Neural cell (in vitro differentiated cells): ENCODE results near the gene CARD14.

ENCODE experiments used
- MXI1 ChIP-seq: fragments of 450-650 bp; conservative IDR thresholded peaks from 2 replicates; pipeline ENCODE4 v1.6.1; 2014; ENCODE audit warnings: antibody characterized with exemption, mild to moderate bottlenecking; ENCODE audit not compliant: poor library complexity, severe bottlenecking
- SMC3 ChIP-seq: fragments of 450-650 bp; conservative IDR thresholded peaks from 2 replicates; pipeline ENCODE4 v1.6.1; 2014; ENCODE audit warnings: antibody characterized with exemption, mild to moderate bottlenecking, moderate library complexity; ENCODE audit not compliant: poor library complexity
- TF ChIP-seq, protein P1 (sequence below): fragments of 450-650 bp; IDR thresholded peaks from 2 replicates; pipeline ENCODE4 v1.5.1; 2014; ENCODE audit warnings: antibody characterized with exemption, mild to moderate bottlenecking, moderate library complexity; ENCODE audit not compliant: poor library complexity, severe bottlenecking

DNA sequence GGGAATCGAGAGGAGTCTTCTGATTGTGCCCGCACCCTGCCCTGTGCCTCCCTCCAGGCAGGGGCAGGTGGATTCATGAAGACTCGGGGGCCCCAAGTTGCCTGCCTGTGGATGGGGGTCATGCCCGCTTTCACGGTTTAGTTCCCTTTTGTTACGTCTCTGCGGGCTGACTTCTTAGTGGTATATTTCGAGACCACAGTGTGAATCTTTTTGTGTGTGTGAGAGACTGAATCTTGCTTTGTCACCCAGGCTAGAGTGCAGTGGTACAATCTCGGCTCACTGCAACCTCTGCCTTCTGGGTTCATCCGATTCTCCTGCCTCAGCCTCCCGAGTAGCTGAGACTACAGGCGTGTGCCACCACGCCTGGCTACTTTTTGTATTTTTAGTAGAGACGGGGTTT is 72.7 kb downstream of the CARD14 start:
- TF ChIP-seq, protein P1, sequence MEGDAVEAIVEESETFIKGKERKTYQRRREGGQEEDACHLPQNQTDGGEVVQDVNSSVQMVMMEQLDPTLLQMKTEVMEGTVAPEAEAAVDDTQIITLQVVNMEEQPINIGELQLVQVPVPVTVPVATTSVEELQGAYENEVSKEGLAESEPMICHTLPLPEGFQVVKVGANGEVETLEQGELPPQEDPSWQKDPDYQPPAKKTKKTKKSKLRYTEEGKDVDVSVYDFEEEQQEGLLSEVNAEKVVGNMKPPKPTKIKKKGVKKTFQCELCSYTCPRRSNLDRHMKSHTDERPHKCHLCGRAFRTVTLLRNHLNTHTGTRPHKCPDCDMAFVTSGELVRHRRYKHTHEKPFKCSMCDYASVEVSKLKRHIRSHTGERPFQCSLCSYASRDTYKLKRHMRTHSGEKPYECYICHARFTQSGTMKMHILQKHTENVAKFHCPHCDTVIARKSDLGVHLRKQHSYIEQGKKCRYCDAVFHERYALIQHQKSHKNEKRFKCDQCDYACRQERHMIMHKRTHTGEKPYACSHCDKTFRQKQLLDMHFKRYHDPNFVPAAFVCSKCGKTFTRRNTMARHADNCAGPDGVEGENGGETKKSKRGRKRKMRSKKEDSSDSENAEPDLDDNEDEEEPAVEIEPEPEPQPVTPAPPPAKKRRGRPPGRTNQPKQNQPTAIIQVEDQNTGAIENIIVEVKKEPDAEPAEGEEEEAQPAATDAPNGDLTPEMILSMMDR, result no peak
- no peak for TF ChIP-seq MXI1
- TF ChIP-seq SMC3, result no peak
